NCI-H748 (cell line): ENCODE results near the gene ENTPD7.

Experiments
- DNase-seq: peaks from one replicate; lab custom pipeline; 2025; ENCODE audit not compliant: unreplicated experiment; lab: John Stamatoyannopoulos, UW

Gene ENTPD7

DNA sequence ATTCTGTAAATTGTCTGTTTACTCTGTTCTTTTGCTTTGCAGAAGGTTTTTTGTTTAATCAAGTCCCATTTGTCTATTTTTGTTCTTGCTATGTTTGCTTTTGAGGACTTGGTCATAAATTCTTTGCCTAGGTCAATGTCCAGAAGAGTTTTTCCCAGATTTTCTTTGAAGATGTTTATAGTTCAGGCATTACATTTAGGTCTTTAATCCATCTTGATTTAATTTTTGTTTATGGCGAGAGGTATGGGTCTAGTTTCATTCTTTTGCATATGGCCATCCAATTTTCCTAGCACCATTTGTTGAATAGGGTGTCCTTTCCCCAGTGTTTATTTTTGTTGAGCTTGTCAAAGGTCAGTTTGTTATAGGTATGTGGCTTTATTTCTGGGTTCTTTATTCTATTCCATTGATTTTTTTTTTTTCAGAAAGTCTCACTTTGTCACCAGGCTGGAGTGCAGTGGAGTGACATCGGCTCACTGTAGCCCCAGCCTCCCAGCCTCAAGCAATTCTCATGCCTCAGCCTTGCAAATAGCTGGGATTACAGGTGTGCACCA lies 11.6 kb upstream of the ENTPD7 start:
- no peak for DNase-seq

DNA sequence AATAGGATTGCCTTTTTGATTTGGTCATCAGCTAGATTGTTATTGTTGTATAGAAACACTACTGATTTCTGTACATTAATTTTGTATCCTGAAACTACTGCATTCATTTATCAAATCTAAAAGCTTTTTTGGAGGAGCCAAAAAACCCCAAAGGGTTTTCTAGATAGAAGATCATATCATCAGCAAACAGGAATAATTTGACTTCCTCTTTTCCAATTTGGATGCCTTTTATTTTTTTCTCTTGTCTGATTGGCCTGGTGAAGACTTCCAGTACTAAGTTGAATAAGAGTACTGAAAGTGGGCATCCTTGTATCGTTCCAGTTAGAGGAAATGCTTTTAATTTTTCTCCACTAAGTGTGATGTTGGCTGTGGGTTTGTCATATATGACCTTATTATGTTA lies 10.6 kb upstream of the ENTPD7 start:
- no peak for DNase-seq

- no peak for DNase-seq
Measured at GRCh38 chr10:99652800-99653390, 6.4 kb upstream of the ENTPD7 start.

DNA sequence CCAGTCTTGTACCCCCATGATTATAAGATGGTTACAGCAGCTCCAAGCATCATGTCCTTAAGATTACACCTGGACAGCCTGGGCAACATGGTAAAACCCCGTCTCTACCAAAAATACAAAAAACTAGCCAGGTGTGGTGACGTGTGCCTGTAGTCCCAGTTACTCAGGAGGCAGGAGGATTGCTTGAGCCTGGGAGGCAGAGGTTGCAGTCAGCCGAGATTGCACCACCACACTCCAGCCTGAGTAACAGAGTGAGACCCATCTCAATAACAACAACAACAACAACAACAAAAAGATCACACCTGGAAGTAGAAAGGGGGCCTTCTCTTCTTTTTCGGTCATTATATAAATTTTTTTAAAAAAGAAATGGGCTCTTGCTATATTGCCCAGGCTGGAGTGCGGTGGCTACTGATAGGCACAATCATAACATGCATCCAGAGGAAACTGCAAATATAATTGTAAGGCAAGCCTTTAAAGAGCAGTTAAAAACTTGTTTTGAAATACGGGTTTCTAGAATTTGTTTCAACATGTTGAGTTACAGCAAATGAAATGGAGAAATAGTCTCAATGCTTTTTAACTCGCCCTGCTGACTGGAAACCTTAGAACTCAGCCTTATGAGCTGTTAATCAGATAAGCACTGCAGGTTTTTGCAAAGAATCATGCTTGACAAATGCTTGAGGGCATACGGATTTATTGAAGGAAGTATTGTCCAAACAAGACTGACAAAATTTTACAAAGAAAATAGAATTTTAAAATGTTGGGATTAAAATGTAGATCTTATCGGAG lies 4.7 kb upstream of the ENTPD7 start:
- no peak for DNase-seq

GRCh38 chr10:99656199-99657064 lies 2.9 kb upstream of the ENTPD7 start:
- DNase-seq, result no peak

DNA sequence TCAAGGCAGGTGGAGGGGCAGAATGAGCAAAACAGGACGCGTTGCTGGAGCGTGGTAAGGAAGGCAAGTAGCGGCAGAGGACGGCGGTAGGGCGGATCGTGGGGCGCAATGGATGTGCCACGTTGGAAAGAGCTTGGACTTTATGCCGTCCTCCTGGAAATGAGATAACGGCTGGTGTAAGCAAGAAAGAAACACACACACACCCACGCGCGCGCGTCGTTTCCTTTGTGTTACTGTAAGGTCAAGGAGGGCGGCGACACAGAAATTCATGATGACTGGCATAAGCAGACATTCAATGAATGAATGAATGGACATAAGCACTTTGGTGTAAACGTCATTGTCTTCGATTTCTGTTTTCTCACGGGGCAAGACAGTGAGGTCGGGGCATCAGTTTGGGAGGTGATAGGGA lies 683 bp upstream of the ENTPD7 start:
- DNase-seq, result peak; percentile 17

DNA sequence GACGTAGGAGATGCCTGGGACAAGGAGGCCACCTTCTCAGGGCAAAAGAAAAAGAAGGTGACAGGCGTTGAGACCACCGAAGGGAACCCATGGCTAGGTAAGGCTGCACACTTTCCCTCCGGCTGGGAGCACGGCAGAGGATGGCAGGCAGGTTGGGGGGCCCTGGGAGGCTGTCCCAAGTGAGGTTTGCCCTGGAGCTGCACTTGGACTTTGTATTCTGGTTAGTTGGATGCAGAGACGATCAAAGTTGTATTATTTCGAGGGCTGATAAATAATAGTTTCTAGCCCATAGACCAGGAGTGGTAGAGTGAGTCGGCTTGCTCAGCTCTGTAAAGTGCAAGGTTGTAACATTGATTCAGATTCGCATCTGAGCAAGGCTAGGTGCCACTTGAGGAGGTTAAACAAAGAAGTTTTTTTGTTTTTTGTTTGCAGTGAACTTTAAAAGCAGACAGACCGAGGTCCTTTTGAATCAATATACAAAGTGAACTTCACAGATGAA lies 608 bp downstream of the ENTPD7 start:
- DNase-seq, result peak; percentile 10

DNA sequence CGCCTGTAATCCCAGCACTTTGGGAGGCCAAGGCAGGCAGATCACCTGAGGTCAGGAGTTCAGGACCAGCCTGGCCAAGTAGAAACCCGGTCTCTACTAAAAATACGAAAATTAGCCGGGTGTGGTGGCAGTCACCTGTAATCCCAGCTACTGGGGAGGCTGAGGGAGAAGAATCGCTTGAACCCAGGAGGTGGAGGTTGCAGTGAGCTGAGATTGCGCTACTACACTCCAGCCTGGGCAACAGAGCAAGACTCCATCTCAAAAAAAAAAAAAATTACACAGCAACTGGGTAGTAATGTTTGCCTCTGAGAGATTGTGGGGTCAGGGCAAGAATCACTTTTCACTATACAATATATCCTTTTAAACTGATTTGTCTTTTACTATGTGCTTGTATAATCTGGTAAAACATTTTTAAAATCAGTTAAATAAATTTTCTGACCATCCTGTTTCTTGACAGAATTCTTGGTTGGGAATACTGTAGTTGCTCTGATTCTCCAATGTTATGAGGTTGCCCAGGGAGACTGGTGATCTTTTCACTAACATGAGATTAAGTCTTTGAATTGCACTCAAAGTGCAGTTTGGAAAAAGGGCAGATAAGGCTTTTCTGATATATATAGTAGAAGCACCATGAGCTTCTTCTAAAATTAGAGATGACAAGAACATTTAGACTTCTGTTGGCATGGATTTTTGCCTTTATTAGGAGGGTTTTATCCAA lies 1.5 kb downstream of the ENTPD7 start:
- no peak for DNase-seq

DNA sequence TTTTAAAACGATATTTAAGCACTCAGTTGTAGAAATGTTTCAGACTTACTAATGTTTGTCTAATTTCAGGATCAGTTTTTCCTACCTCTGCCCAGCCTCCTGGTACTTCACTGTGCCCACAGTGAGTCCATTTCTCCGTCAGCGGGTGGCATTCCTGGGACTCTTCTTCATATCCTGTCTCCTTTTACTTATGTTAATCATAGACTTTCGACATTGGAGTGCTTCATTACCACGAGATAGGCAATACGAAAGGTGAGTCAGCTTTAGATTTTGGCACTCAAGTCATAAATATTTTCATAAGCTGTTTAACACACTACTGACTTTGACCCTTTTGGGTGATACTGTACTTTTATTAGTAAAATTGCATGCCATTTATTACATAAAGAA lies 2.1 kb downstream of the ENTPD7 start:
- no peak for DNase-seq

DNA sequence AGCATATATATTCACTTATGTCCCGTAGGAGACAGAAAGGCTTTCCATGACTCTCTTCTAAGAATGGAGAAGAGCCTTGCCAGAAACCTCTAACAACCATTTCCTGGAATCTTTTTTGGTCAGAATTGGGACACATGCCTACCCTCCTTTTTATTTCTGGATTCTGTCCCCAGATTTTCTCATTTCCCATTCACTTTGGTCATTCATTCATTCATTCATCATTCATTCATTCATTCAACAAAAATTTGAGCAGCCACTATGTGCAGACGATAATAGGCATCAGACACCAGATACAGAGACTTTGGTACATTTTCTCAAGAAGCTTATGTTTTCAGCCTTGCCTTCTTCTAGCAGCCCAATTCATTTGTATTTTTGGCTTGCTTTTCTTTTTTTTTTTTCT lies 6.0 kb downstream of the ENTPD7 start:
- no peak for DNase-seq

DNA sequence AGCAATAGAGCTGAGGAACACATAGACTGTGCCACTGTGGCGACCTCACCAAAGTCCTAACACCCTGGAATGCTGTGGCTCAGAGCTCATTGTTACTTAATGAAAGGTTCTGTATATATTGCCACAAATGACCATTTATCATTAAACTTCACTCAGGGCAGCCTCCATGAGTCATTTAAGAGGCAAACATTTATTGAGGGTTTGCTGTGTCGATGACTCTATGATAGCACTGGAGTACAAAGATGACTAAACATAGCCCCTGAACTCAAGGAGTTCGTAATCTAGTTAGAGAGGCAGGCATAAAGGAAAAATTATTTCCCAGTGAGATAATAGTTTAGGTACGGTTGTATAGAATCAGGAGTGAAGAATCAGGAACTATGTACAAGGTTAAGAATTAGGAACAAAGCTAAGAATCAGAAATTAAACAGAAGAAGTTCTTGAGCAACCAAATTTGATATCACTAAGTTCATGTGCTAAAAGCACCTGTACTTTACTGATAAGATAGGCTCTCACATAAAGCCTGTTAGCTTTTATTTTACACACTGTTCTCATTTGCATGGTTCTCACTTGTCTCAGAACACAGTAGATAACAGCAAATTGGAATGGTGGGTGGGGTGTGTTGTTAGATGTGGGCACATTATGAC lies 7.9 kb downstream of the ENTPD7 start:
- no peak for DNase-seq

DNA sequence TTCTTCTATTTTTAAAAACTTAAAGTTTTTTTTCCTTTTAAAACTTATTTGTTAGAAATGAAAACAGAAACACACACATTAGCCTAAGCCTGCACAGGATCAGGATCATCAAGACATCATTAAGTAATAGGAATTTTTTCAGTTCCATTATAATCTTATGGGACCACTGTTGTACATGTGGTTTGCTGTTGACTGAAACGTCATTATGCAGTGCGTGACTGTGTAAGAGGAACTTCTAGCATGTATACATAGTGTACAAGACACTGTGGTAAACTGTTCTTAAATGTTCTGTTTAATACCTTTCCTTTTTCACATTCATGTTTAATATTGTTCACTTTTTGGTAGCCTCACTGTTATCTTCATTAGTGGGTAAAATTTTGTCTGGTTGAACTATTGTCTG lies 12.1 kb downstream of the ENTPD7 start:
- no peak for DNase-seq

DNA sequence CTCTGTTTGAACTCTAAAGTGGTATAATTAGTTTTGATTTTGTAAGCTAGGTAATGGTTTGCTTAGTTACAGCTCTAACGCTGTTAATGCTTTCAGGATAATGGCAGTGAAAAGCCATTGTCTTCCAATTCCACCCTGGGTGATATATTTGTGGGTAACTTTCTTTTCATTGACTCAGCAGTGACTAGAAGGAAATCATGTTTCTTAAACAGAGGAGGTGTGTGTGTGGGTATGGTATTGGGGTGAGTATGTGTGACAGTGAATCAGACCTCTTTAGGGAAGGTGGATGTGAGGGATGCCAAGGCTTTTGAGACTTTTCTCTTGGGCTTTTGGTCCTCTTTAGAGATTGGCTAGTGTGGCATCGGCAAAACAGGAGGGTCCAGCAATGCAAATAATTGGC lies 13.6 kb downstream of the ENTPD7 start:
- DNase-seq, result no peak

DNA sequence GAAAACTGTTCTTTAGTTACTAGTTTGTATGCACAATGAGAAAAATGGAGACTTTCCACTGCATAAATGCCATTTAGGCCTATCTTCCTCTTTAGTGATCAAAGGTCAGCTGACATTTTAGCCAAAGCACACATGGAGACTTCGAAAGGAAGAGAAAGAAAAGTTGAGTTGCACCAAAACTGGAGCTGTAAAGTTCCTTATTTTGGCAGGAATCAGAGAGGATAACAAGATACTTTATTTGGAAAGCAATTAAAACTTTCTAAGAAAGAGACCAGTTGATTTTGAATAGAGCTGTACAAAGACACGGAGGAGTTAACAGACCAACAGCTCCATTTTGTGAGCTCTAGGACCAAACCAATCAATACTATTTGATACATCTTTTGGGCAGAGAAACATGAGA lies 14.2 kb downstream of the ENTPD7 start:
- no peak for DNase-seq

GRCh38 chr10:99674762-99675161 lies 15.5 kb downstream of the ENTPD7 start:
- DNase-seq, result no peak

DNA sequence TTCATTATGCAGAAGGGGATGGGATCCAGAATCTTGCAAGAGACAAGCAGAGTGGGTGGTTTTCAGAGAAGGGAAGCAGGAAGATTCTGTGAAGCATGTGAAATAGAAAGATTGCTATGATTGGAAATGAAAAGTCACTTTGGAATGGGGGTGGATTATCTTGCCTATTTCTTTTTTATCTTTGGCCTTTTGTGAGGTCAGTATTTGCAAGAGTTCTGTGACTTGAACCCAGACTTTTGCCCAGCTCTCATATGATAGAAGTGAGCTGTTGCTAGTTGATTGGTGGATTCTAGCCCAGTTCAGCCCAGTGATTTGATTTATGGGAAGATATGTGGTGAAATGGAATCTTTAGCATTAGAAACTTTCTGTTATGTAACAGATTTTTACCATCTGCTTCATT lies 17.1 kb downstream of the ENTPD7 start:
- DNase-seq, result no peak

GRCh38 chr10:99676895-99677294 lies 17.6 kb downstream of the ENTPD7 start:
- DNase-seq, result no peak

DNA sequence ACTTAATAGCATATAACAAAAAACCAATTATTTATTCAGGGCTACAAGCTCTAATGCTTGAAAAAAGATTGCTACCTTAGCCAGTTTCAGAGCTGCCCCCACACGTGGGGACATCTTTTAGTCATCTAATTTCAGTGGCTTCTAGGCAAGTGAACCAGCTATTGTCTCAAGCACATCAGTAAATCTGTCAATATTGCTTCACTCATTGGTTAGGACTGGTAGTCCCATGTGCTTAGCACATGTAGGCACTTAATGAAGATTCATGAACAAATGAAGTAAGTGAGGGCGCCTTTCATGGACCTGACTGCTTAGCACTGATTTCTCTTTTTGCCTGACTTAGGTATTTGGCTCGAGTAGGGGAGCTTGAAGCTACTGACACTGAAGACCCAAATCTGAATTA lies 19.6 kb downstream of the ENTPD7 start:
- no peak for DNase-seq

- DNase-seq, result no peak
Measured at GRCh38 chr10:99681553-99681952, 22.2 kb downstream of the ENTPD7 start.

DNA sequence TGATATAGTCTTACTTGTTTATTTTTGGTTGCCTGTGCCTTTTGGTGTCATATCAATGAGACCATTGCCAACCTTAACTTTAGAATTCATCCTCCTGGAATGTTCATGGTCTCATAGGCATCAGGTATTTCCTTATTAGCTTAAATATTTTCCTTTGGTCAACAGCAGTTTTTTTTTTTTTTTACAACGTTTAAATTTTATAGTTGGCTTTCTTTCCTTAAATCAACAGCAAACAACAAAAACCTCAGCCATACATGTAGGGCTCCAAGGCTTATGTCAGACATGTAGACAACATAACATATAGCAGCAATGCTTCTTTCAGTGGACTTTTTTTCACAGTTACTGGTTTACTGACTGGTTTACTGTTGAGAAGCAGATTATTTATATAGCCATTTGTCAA lies 22.7 kb downstream of the ENTPD7 start:
- no peak for DNase-seq
